SK-N-SH treated with all-trans-retinoic acid at 6 μM for 48 hours (cell line): ENCODE results near the gene PIGU.
A peak's percentile ranks its signal among the peaks of the same experiment; 100 is the strongest.

ENCODE experiments used
- ATAC-seq: fragments of 200-7000 bp; cut with Tn5 transposase; 3 replicates; pipeline ENCODE4 v1.9.1; 2020; ENCODE audit warnings: mild to moderate bottlenecking, moderate library complexity
- ARNTL ChIP-seq: fragments of 450-650 bp; formaldehyde crosslinking; IDR thresholded peaks from 2 replicates; pipeline ENCODE4 v1.5.0; 2020; ENCODE audit warnings: low read depth, mild to moderate bottlenecking, moderate library complexity, borderline replicate concordance
- BACH2 ChIP-seq: fragments of 250-450 bp; sonication (Bioruptor Pico); IDR thresholded peaks from 2 replicates; pipeline ENCODE4 v1.9.0; 2021; ENCODE audit warnings: mild to moderate bottlenecking, borderline replicate concordance
- CREB5 ChIP-seq: fragments of 250-450 bp; sonication (Bioruptor Pico); IDR thresholded peaks from 2 replicates; pipeline ENCODE4 v1.5.1; 2020; ENCODE audit warnings: low read depth, mild to moderate bottlenecking, moderate library complexity
- CSDC2 ChIP-seq: fragments of 250-450 bp; sonication (Bioruptor Pico); IDR thresholded peaks from 2 replicates; pipeline ENCODE4 v1.5.0; 2020; ENCODE audit warnings: mild to moderate bottlenecking, moderate library complexity
- CSRNP3 ChIP-seq: fragments of 250-450 bp; sonication (Bioruptor Pico); IDR thresholded peaks from 2 replicates; pipeline ENCODE4 v1.5.1; 2021; ENCODE audit warnings: mild to moderate bottlenecking, moderate library complexity
- ESRRG ChIP-seq: fragments of 250-450 bp; sonication (Bioruptor Pico); IDR thresholded peaks from 2 replicates; pipeline ENCODE4 v1.6.1; 2021; ENCODE audit warnings: mild to moderate bottlenecking
- GLIS3 ChIP-seq: fragments of 250-450 bp; sonication (Bioruptor Pico); IDR thresholded peaks from 2 replicates; pipeline ENCODE4 v1.5.0; 2020; ENCODE audit warnings: mild to moderate bottlenecking, moderate library complexity
- ISL1 ChIP-seq: fragments of 250-450 bp; sonication (Bioruptor Pico); IDR thresholded peaks from 2 replicates; pipeline ENCODE4 v2.1.2; 2022; ENCODE audit warnings: mild to moderate bottlenecking, moderate library complexity
- OSR1 ChIP-seq: fragments of 250-450 bp; sonication (Bioruptor Pico); IDR thresholded peaks from 2 replicates; pipeline ENCODE4 v1.8.0; 2022; ENCODE audit warnings: moderate library complexity, mild to moderate bottlenecking, inconsistent platforms
- PATZ1 ChIP-seq: fragments of 250-450 bp; sonication (Bioruptor Pico); IDR thresholded peaks from 2 replicates; pipeline ENCODE4 v1.8.0; 2020; ENCODE audit warnings: mild to moderate bottlenecking, moderate library complexity, borderline replicate concordance
- POU6F1 ChIP-seq: fragments of 250-450 bp; sonication (Bioruptor Pico); IDR thresholded peaks from 2 replicates; pipeline ENCODE4 v1.8.0; 2021; ENCODE audit warnings: low read depth, mild to moderate bottlenecking, moderate library complexity, borderline replicate concordance
- PPARA ChIP-seq: fragments of 250-450 bp; sonication (Bioruptor Pico); IDR thresholded peaks from 2 replicates; pipeline ENCODE4 v1.5.0; 2020; ENCODE audit warnings: mild to moderate bottlenecking, borderline replicate concordance
- RARB ChIP-seq: fragments of 250-450 bp; sonication (Bioruptor Pico); IDR thresholded peaks from 2 replicates; pipeline ENCODE4 v1.8.0; 2021; ENCODE audit warnings: mild to moderate bottlenecking, moderate library complexity
- SNAI2 ChIP-seq: fragments of 250-450 bp; sonication (Bioruptor Pico); IDR thresholded peaks from 2 replicates; pipeline ENCODE4 v1.5.0; 2020; ENCODE audit warnings: mild to moderate bottlenecking, moderate library complexity
- TCF4 ChIP-seq: fragments of 250-450 bp; sonication (Bioruptor Pico); IDR thresholded peaks from 2 replicates; pipeline ENCODE4 v1.8.0; 2021; ENCODE audit warnings: mild to moderate bottlenecking, moderate library complexity, borderline replicate concordance
- TOX ChIP-seq: fragments of 250-450 bp; sonication (Bioruptor Pico); IDR thresholded peaks from 2 replicates; pipeline ENCODE4 v1.8.0; 2021; ENCODE audit warnings: mild to moderate bottlenecking, moderate library complexity, borderline replicate concordance
- TSHZ2 ChIP-seq: fragments of 250-450 bp; sonication (Bioruptor Pico); IDR thresholded peaks from 2 replicates; pipeline ENCODE4 v1.5.0; 2020; ENCODE audit warnings: mild to moderate bottlenecking, moderate library complexity
- ZC3H10 ChIP-seq: fragments of 250-450 bp; sonication (Bioruptor Pico); IDR thresholded peaks from 2 replicates; pipeline ENCODE4 v1.5.1; 2021; ENCODE audit warnings: mild to moderate bottlenecking, moderate library complexity
- ZFP3 ChIP-seq: fragments of 250-450 bp; sonication (Bioruptor Pico); IDR thresholded peaks from 2 replicates; pipeline ENCODE4 v1.5.0; 2020; ENCODE audit warnings: mild to moderate bottlenecking, moderate library complexity
- ZFP30 ChIP-seq: fragments of 450-650 bp; formaldehyde crosslinking; IDR thresholded peaks from 2 replicates; pipeline ENCODE4 v1.5.0; 2022; ENCODE audit warnings: mild to moderate bottlenecking, moderate library complexity
- ZNF565 ChIP-seq: fragments of 450-650 bp; formaldehyde crosslinking; conservative IDR thresholded peaks from 2 replicates; pipeline ENCODE4 v1.5.0; 2020; ENCODE audit warnings: low read depth, mild to moderate bottlenecking, moderate library complexity
- ZNF70 ChIP-seq: fragments of 450-650 bp; formaldehyde crosslinking; IDR thresholded peaks from 2 replicates; pipeline ENCODE4 v1.5.0; 2020; ENCODE audit warnings: mild to moderate bottlenecking, moderate library complexity
- ZNF8 ChIP-seq: fragments of 450-650 bp; formaldehyde crosslinking; IDR thresholded peaks from 2 replicates; pipeline ENCODE4 v1.5.0; 2020; ENCODE audit warnings: mild to moderate bottlenecking, moderate library complexity

Gene PIGU

GRCh38 chr20:34539756-34540155, 137.1 kb downstream of the PIGU start:
- no peak for ATAC-seq
- TF ChIP-seq TCF4 (no peak), ZFP30 (CRISPR knock-in tag) (no peak), ZNF565 (CRISPR knock-in tag) (no peak), POU6F1 (CRISPR knock-in tag) (no peak), CREB5 (no peak), ZNF70 (CRISPR knock-in tag) (no peak), ESRRG (CRISPR knock-in tag) (no peak), RARB (CRISPR knock-in tag) (no peak), CSRNP3 (no peak), OSR1 (CRISPR knock-in tag) (no peak), BACH2 (CRISPR knock-in tag) (no peak), TOX (CRISPR knock-in tag) (no peak), GLIS3 (CRISPR knock-in tag) (no peak), ISL1 (CRISPR knock-in tag) (no peak), TSHZ2 (no peak), ZC3H10 (CRISPR knock-in tag) (no peak), ARNTL (CRISPR knock-in tag) (no peak), SNAI2 (CRISPR knock-in tag) (no peak), PPARA (CRISPR knock-in tag) (no peak)

GRCh38 chr20:34538671-34539123, 138.2 kb downstream of the PIGU start:
- ATAC-seq = peak; percentile 76
- no peak for TF ChIP-seq BACH2 (CRISPR knock-in tag)
- TF ChIP-seq SNAI2 (CRISPR knock-in tag) = no peak
- TF ChIP-seq CREB5 = no peak
- no peak for TF ChIP-seq ZNF565 (CRISPR knock-in tag)
- no peak for TF ChIP-seq CSDC2 (CRISPR knock-in tag)
- no peak for TF ChIP-seq POU6F1 (CRISPR knock-in tag)
- TF ChIP-seq ZFP3 (CRISPR knock-in tag) = no peak
- no peak for TF ChIP-seq ISL1 (CRISPR knock-in tag)
- TF ChIP-seq TOX (CRISPR knock-in tag) = no peak
- no peak for TF ChIP-seq PATZ1 (CRISPR knock-in tag)
- no peak for TF ChIP-seq OSR1 (CRISPR knock-in tag)
- TF ChIP-seq ARNTL (CRISPR knock-in tag) = no peak
- no peak for TF ChIP-seq CSRNP3
- no peak for TF ChIP-seq ZNF8 (CRISPR knock-in tag)
- TF ChIP-seq ZC3H10 (CRISPR knock-in tag) = no peak
- no peak for TF ChIP-seq ZFP30 (CRISPR knock-in tag)
- TF ChIP-seq ESRRG (CRISPR knock-in tag) = no peak
- no peak for TF ChIP-seq RARB (CRISPR knock-in tag)
- TF ChIP-seq GLIS3 (CRISPR knock-in tag) = no peak
